H9 (cell line): ENCODE data around the gene LRRC73. TPM values are rescaled to one million over a fixed set of nuclear protein-coding genes. Genes with fewer than 3 reads are reported as not detected.

ENCODE experiments used
- DNase-seq: peaks from one replicate; pipeline ENCODE4 v3.0.0-alpha.2; 2017
- H2AFZ ChIP-seq: one replicate; pipeline ENCODE4 v1.6.1; 2013; ENCODE audit warnings: mild to moderate bottlenecking, low read length, control low read depth, moderate library complexity
- H2AK5ac ChIP-seq: 2 replicates; pipeline ENCODE4 v1.6.1; 2013; ENCODE audit warnings: low read length, control low read depth, mixed read lengths; ENCODE audit not compliant: insufficient read length
- H2BK120ac ChIP-seq: one replicate; pipeline ENCODE4 v1.6.1; 2013; ENCODE audit warnings: low read depth, mild to moderate bottlenecking, low read length, control low read depth, inconsistent platforms; ENCODE audit not compliant: poor library complexity, severe bottlenecking
- H2BK12ac ChIP-seq: 2 replicates; pipeline ENCODE4 v1.6.1; 2013; ENCODE audit warnings: low read length, control low read depth, mixed read lengths, low read depth; ENCODE audit not compliant: insufficient read length
- H2BK15ac ChIP-seq: 2 replicates; pipeline ENCODE4 v1.6.1; 2013; ENCODE audit warnings: low read depth, low read length, control low read depth
- H2BK20ac ChIP-seq: one replicate; pipeline ENCODE4 v1.6.1; 2013; ENCODE audit warnings: low read depth, mild to moderate bottlenecking, low read length, control low read depth, inconsistent platforms; ENCODE audit not compliant: poor library complexity, severe bottlenecking
- H2BK5ac ChIP-seq: 2 replicates; pipeline ENCODE4 v1.6.1; 2013; ENCODE audit warnings: low read length, control low read depth, mixed read lengths; ENCODE audit not compliant: insufficient read length
- H3K14ac ChIP-seq: 2 replicates; pipeline ENCODE4 v1.6.1; 2013; ENCODE audit warnings: low read length, control low read depth; ENCODE audit not compliant: insufficient read depth
- H3K18ac ChIP-seq: 2 replicates; pipeline ENCODE4 v1.6.1; 2013; ENCODE audit warnings: low read depth, mild to moderate bottlenecking, mixed read lengths, low read length, control low read depth; ENCODE audit not compliant: insufficient read length
- H3K23ac ChIP-seq: 2 replicates; pipeline ENCODE4 v1.6.1; 2013; ENCODE audit warnings: low read length, control low read depth, mixed read lengths, low read depth; ENCODE audit not compliant: insufficient read length
- H3K23me2 ChIP-seq: 2 replicates; pipeline ENCODE4 v1.6.1; 2013; ENCODE audit warnings: low read depth, mild to moderate bottlenecking, mixed read lengths, low read length, control low read depth; ENCODE audit not compliant: insufficient read length, poor library complexity, severe bottlenecking
- H3K27ac ChIP-seq: 2 replicates; pipeline ENCODE4 v1.5.1; 2013; ENCODE audit warnings: low read length, control low read depth, mixed read lengths, low read depth; ENCODE audit not compliant: insufficient read length
- H3K27me3 ChIP-seq: 2 replicates; pipeline ENCODE4 v1.6.1; 2013; ENCODE audit warnings: low read length, control low read depth, inconsistent platforms; ENCODE audit not compliant: insufficient read depth
- H3K4ac ChIP-seq: 2 replicates; pipeline ENCODE4 v1.6.1; 2013; ENCODE audit warnings: low read depth, mild to moderate bottlenecking, control low read depth, inconsistent platforms, low read length, moderate library complexity
- H3K4me1 ChIP-seq: 2 replicates; pipeline ENCODE4 v1.6.1; 2013; ENCODE audit warnings: low read length, control low read depth, inconsistent platforms; ENCODE audit not compliant: insufficient read depth
- H3K4me2 ChIP-seq: 2 replicates; pipeline ENCODE4 v1.6.1; 2013; ENCODE audit warnings: low read length, control low read depth, mixed read lengths; ENCODE audit not compliant: insufficient read length, insufficient read depth
- H3K56ac ChIP-seq: 2 replicates; pipeline ENCODE4 v1.6.1; 2013; ENCODE audit warnings: low read depth, mild to moderate bottlenecking, mixed read lengths, low read length, control low read depth; ENCODE audit not compliant: insufficient read length
- H3K79me1 ChIP-seq: 2 replicates; pipeline ENCODE4 v1.6.1; 2013; ENCODE audit warnings: low read depth, mild to moderate bottlenecking, moderate library complexity, low read length, control low read depth, inconsistent platforms; ENCODE audit not compliant: insufficient read depth, poor library complexity, severe bottlenecking
- H3K79me2 ChIP-seq: 2 replicates; pipeline ENCODE4 v1.6.1; 2013; ENCODE audit warnings: low read length, control low read depth, inconsistent platforms; ENCODE audit not compliant: insufficient read depth
- H3K9ac ChIP-seq: 2 replicates; pipeline ENCODE4 v1.6.1; 2013; ENCODE audit warnings: low read length, control low read depth, mixed read lengths; ENCODE audit not compliant: insufficient read length; ENCODE audit errors: extremely low read depth
- H3K9me3 ChIP-seq: one replicate; pipeline ENCODE4 v1.6.1; 2013; ENCODE audit warnings: low read depth, low read length, inconsistent platforms; ENCODE audit not compliant: control insufficient read depth
- H3T11ph ChIP-seq: one replicate; pipeline ENCODE4 v1.6.1; 2013; ENCODE audit warnings: mild to moderate bottlenecking, low read length, control low read depth, inconsistent platforms
- H4K20me1 ChIP-seq: one replicate; pipeline ENCODE4 v1.6.1; 2013; ENCODE audit not compliant: control insufficient read depth, insufficient read length, insufficient read depth
- H4K5ac ChIP-seq: 2 replicates; pipeline ENCODE4 v1.6.1; 2013; ENCODE audit warnings: low read depth, mild to moderate bottlenecking, mixed read lengths, low read length, control low read depth; ENCODE audit not compliant: insufficient read length
- H4K8ac ChIP-seq: replicated peaks from 2 replicates; pipeline ENCODE4 v1.6.1; 2013; ENCODE audit warnings: low read length, control low read depth, mixed read lengths, low read depth; ENCODE audit not compliant: insufficient read length
- H4K91ac ChIP-seq: 2 replicates; pipeline ENCODE4 v1.6.1; 2013; ENCODE audit warnings: low read depth, mild to moderate bottlenecking, moderate library complexity, mixed read lengths, low read length, control low read depth; ENCODE audit not compliant: insufficient read length
- H3K27ac Mint-ChIP-seq, 3 experiments: 2 replicates in 2 of 3; 3 replicates in 1 of 3; pipeline ENCODE4 v1.8.0; 2020 to 2021; ENCODE audit warnings: mixed read lengths in 3 of 3, mild to moderate bottlenecking in 1 of 3, moderate library complexity in 1 of 3
- H3K27me3 Mint-ChIP-seq: 2 replicates; pipeline ENCODE4 v1.8.0; 2021; ENCODE audit warnings: low read depth, mild to moderate bottlenecking, moderate library complexity, mixed read lengths
- H3K36me3 Mint-ChIP-seq, 3 experiments: 2 replicates in 2 of 3; 3 replicates in 1 of 3; pipeline ENCODE4 v1.8.0; 2020 to 2021; ENCODE audit warnings: low read depth in 3 of 3, mixed read lengths in 3 of 3; ENCODE audit not compliant: insufficient read depth in 1 of 3
- H3K4me1 Mint-ChIP-seq, 2 experiments: 2 replicates each; pipeline ENCODE4 v1.8.0; 2020; ENCODE audit warnings: mixed read lengths in 2 of 2
- H3K4me3 Mint-ChIP-seq, 2 experiments: 2 replicates in 1 of 2; 3 replicates in 1 of 2; pipeline ENCODE4 v1.8.0; 2020 to 2021; ENCODE audit warnings: mild to moderate bottlenecking in 2 of 2, mixed read lengths in 2 of 2, moderate library complexity in 1 of 2
- H3K9me3 Mint-ChIP-seq, 2 experiments: 2 replicates in 1 of 2; 3 replicates in 1 of 2; pipeline ENCODE4 v1.8.0; 2020; ENCODE audit warnings: mild to moderate bottlenecking in 2 of 2, mixed read lengths in 2 of 2, moderate library complexity in 1 of 2
- CTCF ChIP-seq: fragments of 200-600 bp; sonication (generic); conservative IDR thresholded peaks from 3 replicates; pipeline ENCODE4 v1.8.0; 2021; ENCODE audit warnings: antibody characterized with exemption, mild to moderate bottlenecking
- WGBS: extraction: QIAGEN DNeasy Blood & Tissue Kit; methylation state at CpG from one replicate; pipeline ENCODE4 v1.1.7; 2013; ENCODE audit warnings: missing lambda C conversion rate, low lambda C conversion rate, mixed read lengths; ENCODE audit not compliant: insufficient read length; ENCODE audit errors: extremely low coverage; 5-methylcytosine and 5-hydroxymethylcytosine counted together
- total RNA-seq: library from RNA; stranded (reverse); gene quantifications from 2 replicates; pipeline ENCODE4 v1.2.1, GENCODE V29; 2021

Gene LRRC73
- total RNA-seq, 1 experiment from 2014 or later: 0.55 TPM

- no CpG with 5 or more reads among the region's 4 CpGs for WGBS
- Histone ChIP-seq H3K27ac (no peak overlapping the region), H2BK15ac (no peak overlapping the region), H4K5ac (no peak overlapping the region), H4K20me1 (no peaks in the 10 kb centered on the region), H3T11ph (no peak overlapping the region), H3K14ac (no peak overlapping the region), H2BK120ac (no peak overlapping the region), H2AFZ (no peak overlapping the region), H3K18ac (no peak overlapping the region), H2BK20ac (no peak overlapping the region), H4K8ac (no peak overlapping the region), H2AK5ac (no peak overlapping the region), H3K79me1 (no peaks in the 10 kb centered on the region), H3K4me2 (no peak overlapping the region), H3K79me2 (no peaks in the 10 kb centered on the region), H2BK12ac (no peak overlapping the region), H3K9me3 (no peaks in the 10 kb centered on the region), H3K4me1 (no peaks in the 10 kb centered on the region), H3K27me3 (no peaks in the 10 kb centered on the region), H3K23me2 (no peaks in the 10 kb centered on the region), H3K9ac (no peak overlapping the region), H2BK5ac (no peak overlapping the region), H4K91ac (no peak overlapping the region), H3K4ac (no peak overlapping the region), H3K23ac (no peak overlapping the region), H3K56ac (no peak overlapping the region)
- H3K36me3 Mint-ChIP-seq: peaks cover 27 to 80% (median 65%) of the 10 kb centered on the region in 3 experiments
- DNase-seq: no peak
- 0 out of 4 replicates have a peak, but pooled peaks cover 0 to 2% of the 10 kb centered on the region in 2 experiments for H3K4me1 Mint-ChIP-seq
- TF ChIP-seq CTCF: no peak
- no peak overlapping the region; a peak in 1 of 7 replicates for H3K27ac Mint-ChIP-seq
- no peaks in the 10 kb centered on the region for H3K9me3 Mint-ChIP-seq
- H3K4me3 Mint-ChIP-seq: no peak overlapping the region
- H3K27me3 Mint-ChIP-seq: peaks cover 5% of the 10 kb centered on the region
Observed at GRCh38 chr6:43502666-43503065, 7.5 kb downstream of the LRRC73 start.
